ENCODE data around the gene CACNG4. TPM values are rescaled to one million over a fixed set of nuclear protein-coding genes. Genes with fewer than 3 reads are reported as not detected.

CACNG4 gene
- total RNA-seq, 1 donor from 2014 or later = not detected

DNA sequence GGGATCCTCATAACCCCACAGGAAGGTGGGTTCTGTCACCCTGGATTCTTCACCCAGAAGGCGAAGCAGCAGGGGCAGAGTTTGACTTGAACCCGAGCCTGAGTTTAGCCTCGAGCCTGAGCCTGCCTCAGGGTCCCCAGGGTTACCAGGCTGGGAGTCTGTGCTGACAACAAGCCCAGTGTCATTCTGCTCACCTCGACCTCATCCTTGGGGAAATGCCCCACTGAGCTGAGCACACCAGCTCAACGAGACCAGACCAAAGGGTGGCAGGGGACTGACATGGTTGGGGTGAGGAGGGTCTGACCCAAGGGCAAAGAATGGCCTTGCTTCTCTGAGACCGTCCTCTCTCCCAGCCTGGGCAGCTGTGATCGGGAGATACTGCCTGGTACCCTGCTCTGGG is 20.2 kb downstream of the CACNG4 start:
- DNase-seq (ENCODE audit: low read depth in 2 of 2) = no peak

DNA sequence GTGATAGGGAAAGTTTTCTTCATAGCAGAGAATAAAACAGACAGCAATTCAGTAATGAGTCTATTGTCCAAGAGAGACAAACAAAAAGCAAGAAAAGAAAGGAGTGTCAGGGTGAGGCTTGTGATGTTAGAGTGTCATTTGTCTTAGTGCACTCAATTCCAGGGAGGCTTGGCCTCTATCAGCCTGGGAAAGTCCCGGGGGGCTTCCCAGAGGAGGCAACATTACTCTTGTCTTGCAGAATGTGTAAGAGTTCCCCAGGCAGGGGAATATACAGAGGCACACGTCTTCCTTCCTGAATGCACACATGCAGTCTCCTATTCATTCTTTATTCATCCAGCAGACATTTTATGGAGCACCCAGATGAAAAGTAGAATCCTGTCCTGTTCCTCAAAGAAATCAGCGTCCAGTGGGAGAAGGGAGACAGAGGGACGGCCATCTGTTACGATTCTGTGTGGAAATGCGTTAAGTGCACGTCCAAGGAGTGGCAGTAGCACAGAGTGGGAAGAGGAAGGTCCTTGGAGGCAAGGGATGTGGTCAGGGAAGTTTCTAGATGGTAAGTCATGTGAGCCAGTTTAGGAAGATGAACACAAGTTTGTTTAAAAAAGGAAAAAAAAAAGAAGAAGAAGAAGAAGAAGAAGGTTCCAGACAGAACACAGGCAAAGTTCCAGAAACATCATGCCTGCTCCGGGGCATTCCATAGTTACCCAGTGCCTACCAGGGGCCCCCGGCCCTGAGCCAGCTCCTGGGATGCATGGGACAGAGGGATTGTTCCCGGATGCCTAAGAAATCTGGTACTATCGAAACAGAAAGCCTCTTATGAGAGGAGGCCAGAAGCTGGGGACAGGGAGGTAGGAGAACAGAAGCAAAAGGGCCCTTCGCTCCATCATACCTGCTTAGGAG is 21.1 kb downstream of the CACNG4 start:
- DNase-seq (ENCODE audit: low read depth in 2 of 2) = no peak

GRCh38 chr17:66986659-66987058 is 22.2 kb downstream of the CACNG4 start:
- DNase-seq (ENCODE audit: low read depth in 2 of 2) = no peak

GRCh38 chr17:66987059-66987616 is 22.6 kb downstream of the CACNG4 start:
- DNase-seq (ENCODE audit: low read depth in 2 of 2) = no peak

GRCh38 chr17:66988069-66988798 is 23.7 kb downstream of the CACNG4 start:
- no peak for DNase-seq (ENCODE audit: low read depth in 2 of 2)

DNA sequence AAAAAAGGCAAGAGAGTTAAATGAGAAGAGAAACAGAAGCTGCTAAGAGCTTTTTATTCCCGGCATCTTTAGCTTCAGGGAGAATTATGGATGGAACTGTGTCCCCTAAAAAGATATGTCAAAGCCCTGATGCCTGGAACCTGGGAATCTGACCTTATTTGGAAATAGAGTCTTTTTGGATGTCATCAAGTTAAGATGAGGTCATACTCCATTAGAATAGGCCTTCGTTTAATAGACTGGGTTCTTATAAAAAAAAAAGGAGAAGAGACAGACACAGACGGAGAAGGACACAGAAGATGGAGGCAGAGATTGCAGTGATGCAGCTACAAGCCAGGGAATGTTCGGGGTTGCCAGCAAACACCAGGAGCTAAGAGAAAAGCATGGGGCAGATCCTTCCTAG is 24.6 kb downstream of the CACNG4 start:
- DNase-seq (ENCODE audit: low read depth in 2 of 2) = no peak

- no peak for DNase-seq (ENCODE audit: low read depth in 2 of 2)
Observed at GRCh38 chr17:66989579-66989978, 25.1 kb downstream of the CACNG4 start.

DNA sequence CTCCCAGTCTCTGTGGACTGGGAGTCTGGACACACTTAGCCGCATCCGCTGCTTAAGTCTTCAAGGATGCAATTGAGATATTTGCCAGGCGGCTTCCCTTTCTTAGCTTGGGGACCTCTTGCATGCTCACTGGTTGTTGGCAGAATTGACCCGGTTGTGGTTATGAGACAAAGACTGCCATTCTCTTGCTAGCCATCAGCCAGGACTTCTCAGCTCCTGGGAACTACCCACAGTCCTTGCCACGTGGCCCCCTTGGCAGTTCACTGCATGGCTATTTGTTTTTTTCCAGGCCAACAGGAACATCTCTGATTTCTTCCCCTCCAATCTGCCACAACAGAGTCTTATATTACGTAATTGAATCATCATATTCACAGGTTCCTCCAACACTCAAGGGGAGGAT is 25.5 kb downstream of the CACNG4 start:
- DNase-seq (ENCODE audit: low read depth in 2 of 2) = no peak

GRCh38 chr17:66992911-66993442 is 28.5 kb downstream of the CACNG4 start:
- no peak for DNase-seq (ENCODE audit: low read depth in 2 of 2)

DNA sequence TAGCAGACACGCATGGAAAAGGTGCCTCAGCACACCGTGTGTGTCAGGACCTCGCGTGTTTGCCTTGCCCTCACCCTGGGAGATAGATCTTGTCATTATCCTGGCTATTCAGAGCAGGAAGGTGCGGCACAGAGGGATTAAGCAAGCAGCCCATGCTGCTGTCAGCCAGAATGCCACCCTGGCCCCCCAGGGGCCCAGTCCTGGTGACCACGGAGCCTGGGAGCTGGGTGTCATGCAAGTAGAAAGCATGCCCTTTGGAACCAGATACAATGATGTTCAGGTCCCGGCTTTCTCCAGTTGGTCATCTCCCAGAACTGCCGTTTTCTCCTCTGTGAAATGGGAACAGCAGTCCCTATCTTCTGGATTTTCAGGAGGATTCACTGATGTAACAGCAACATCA is 29.9 kb downstream of the CACNG4 start:
- no peak for DNase-seq (ENCODE audit: low read depth in 2 of 2)

DNA sequence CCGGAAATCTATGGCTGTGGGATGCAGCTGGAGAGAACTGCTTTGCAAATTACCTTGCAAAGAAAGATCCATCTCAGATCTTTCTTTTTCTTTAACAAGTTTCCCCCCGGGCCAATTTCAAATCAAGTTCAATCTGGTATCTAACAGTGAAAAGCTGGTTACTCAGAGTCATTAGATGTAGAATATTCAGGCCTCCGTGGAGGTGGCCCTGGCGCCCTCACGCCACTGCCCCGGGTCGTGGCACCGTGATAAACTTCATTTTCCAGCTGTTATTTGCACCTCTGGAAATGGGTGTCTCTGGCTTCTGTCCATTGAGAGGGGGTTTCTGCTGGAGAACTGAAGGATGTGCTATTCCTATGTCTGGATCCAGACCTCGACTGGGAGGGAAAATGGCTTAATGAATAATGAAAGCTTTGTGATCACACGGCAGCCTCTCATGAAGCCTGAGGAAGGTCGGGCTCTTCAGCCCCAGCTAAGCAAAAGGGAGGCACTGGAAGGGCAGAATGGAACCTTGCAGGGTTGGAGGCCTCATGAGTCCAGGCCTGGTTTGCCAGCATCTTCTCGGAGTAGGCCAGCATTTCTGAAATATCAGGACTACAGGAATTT is 30.5 kb downstream of the CACNG4 start:
- no peak for DNase-seq (ENCODE audit: low read depth in 2 of 2)

DNA sequence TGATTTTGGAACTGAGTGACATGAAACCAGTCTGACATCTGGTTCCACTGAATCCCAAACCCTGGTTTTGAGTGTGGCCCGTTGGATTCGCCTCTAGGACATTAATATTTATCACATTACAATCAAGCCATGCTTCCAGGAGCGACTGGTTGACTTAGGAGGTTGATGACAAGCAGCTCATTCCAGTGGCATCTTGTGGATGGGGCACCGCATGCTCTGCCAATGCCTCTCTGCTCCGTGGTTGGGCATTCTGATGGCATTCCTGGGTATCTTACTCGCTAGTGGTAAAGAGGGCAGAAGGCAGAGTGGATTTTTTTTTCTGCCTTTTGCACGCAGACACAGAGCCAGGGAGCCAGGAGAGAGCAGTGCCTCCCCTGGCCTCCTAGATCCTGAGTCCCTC is 31.4 kb downstream of the CACNG4 start:
- DNase-seq (ENCODE audit: low read depth in 2 of 2) = no peak

GRCh38 chr17:66996926-66997325 is 32.4 kb downstream of the CACNG4 start:
- no peak for DNase-seq (ENCODE audit: low read depth in 2 of 2)

- DNase-seq (ENCODE audit: low read depth in 2 of 2) = no peak
Observed at GRCh38 chr17:67003231-67003630, 38.7 kb downstream of the CACNG4 start.

- no peak for DNase-seq (ENCODE audit: low read depth in 2 of 2)
Observed at GRCh38 chr17:67004181-67004580, 39.7 kb downstream of the CACNG4 start.

GRCh38 chr17:67007266-67007665 is 42.8 kb downstream of the CACNG4 start:
- DNase-seq (ENCODE audit: low read depth in 2 of 2) = no peak

DNA sequence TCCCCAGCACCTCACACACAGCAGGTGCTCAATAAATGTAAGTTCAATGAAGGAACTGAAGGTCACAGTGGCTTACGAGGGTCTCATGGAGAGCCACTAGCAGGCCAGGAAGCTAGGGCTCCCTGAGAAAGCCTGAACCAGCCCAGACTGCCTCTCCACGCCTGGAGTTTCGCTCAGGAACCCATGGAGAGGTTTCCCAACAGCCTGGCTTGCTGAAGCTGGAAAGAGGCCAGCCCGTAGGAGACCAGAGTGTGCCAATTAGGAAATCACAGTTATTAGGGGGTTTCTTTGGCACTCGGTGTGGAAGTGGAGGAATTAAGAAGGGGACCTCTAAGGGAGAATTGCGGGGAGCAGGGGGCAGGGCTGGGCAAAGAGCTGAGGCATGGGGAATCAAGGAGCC is 43.6 kb downstream of the CACNG4 start:
- DNase-seq (ENCODE audit: low read depth in 2 of 2) = no peak

DNA sequence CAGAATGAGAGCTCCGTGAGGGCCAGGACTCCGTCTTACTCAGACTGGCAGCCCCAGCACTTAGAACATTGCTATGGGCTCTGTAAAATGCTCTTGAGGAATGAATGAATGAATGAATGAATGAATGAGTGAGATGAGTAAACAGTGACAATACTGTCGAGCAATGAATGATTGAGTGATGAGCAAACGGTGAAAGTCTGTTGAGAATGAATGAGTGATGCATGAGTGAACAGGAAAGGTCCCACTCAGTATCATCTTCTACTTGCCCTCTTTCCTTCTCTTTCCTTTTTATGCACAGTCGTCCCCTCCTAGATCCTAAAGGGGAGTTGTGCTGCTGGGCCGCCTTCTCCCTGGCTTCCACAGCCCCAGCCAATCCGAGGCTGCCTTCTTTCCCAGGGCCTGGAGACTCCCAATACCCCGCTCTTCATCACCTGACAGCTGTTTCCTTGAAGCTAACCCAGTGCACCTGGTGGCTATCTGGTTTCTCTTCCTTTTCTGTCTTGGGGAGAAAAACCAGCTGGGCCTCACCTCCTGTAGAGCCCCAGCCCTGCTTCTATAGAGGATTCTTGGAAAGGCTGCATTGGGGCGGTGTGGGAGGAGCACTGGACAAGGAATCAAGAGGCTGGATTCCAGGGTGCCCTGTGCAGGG is 47.1 kb downstream of the CACNG4 start:
- no peak for DNase-seq (ENCODE audit: low read depth in 2 of 2)

DNA sequence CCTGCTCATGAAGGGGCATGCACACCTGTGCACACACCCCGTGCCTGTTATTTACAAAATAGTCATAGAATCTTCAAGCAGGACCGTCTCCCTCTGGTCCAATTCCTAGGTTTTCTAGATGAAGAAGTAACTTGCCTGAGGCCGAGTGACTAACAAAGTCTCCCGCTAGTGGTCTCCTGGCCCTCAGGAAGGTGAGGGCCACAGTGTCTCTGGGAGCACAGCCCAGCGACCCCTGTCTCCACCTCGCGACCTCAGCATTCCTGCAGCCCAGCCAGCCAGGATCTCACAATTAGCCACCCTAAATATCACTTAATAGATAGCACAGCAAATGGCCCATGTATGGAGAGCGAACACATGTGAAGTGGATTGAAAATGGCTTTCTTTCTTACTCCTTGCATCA is 49.4 kb downstream of the CACNG4 start:
- DNase-seq (ENCODE audit: low read depth in 2 of 2) = no peak

DNA sequence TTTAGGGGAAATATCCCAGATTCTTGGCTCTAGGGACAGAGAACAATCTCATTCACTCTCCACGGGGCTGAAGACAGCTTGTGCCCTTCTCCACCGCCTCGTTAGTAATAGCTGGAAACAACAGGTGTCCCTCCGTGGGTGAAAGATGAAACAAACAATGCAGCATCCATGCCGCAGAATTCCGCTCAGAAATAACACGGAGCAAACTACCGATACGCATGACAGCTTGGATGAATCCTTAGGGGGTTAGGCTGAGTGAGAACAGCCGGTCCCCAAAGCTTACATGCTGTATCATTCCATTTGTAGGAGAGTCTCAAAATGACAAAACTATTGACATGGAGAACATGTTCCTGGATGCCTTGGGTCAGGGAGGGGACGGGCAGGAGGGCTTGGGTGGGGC is 50.5 kb downstream of the CACNG4 start:
- no peak for DNase-seq (ENCODE audit: low read depth in 2 of 2)

- no peak for DNase-seq (ENCODE audit: low read depth in 2 of 2)
Observed at GRCh38 chr17:67016039-67016762, 51.7 kb downstream of the CACNG4 start.

All from lung microvascular endothelial cell (primary cell).